Endothelial cell of umbilical vein (primary cell): Measurements from ENCODE around the gene ERGIC1. TPM values are rescaled to one million over a fixed set of nuclear protein-coding genes. Genes with fewer than 3 reads are reported as not detected.
A peak's percentile ranks its signal among the peaks of the same experiment; 100 is the strongest.
"Not testable (repeated sequence)": the region's sequence is repeated elsewhere in the genome, so short reads cannot be mapped to it uniquely, and the experiment has no call there.

ENCODE experiments used
- BruUV-seq: library from RNA; stranded (reverse); fragments of 400-500 nt; replicated peaks from 2 replicates; lab custom pipeline; 2021; lab: Mats Ljungman, UMichigan
- CTCF ChIA-PET: fragments of 300-600, 350-600 bp; sonication (Branson Sonifier 250); formaldehyde crosslinking; loops from one replicate; lab custom pipeline; 2021; ENCODE audit warnings: antibody characterized with exemption, inconsistent platforms; lab: Charles Lee
- POLR2A ChIA-PET: fragments of 300-600, 350-600 bp; sonication (Branson Sonifier 250); formaldehyde crosslinking; loops from one replicate; lab custom pipeline; 2021; ENCODE audit warnings: antibody characterized with exemption, inconsistent platforms; lab: Charles Lee
- DNase-seq: peaks from one replicate; pipeline ENCODE4 v3.0.0-alpha.2; 2011; ENCODE audit warnings: low read depth, low spot score
- FAIRE-seq: peaks from 2 replicates; lab custom pipeline; 2011; peaks lifted over from hg19 to GRCh38; lab: Jason Lieb, UNC
- H2AFZ ChIP-seq: 2 replicates; pipeline ENCODE4 v1.6.0; 2012; ENCODE audit warnings: low read depth, low read length, control low read depth, inconsistent platforms
- H3K27ac ChIP-seq: 2 replicates; pipeline ENCODE4 v1.5.1; 2011; ENCODE audit warnings: low read depth, mild to moderate bottlenecking, control low read depth, low read length, moderate library complexity; ENCODE audit not compliant: insufficient read depth
- H3K27me3 ChIP-seq, 2 experiments: 2 replicates each; pipeline versions ENCODE4 v1.6.0 to v1.6.1; 2011; ENCODE audit warnings: low read length in 2 of 2, mixed read lengths in 1 of 2; ENCODE audit not compliant: control insufficient read depth in 2 of 2, insufficient read depth in 2 of 2
- H3K36me3 ChIP-seq, 2 experiments: 2 replicates in 1 of 2; 3 replicates in 1 of 2; pipeline ENCODE4 v1.5.1; 2011; ENCODE audit warnings: low read length in 2 of 2, mild to moderate bottlenecking in 1 of 2, moderate library complexity in 1 of 2; ENCODE audit not compliant: control insufficient read depth in 2 of 2, insufficient read depth in 2 of 2; ENCODE audit errors: extremely low read depth in 1 of 2
- H3K4me1 ChIP-seq: 3 replicates; pipeline ENCODE4 v1.5.1; 2011; ENCODE audit warnings: mild to moderate bottlenecking, low read length; ENCODE audit not compliant: control insufficient read depth, insufficient read depth; ENCODE audit errors: extremely low read depth
- H3K4me2 ChIP-seq: 2 replicates; pipeline ENCODE4 v1.6.1; 2011; ENCODE audit warnings: low read length, control low read depth, mixed read lengths; ENCODE audit not compliant: insufficient read depth
- H3K4me3 ChIP-seq, 3 experiments: fragments of 200-600 bp in 1 of 3; sonication (generic), shearing (Covaris generic) in 1 of 3; replicated peaks in 1 of 3; 2 replicates each; pipeline ENCODE4 v1.5.1; 2011 to 2016; ENCODE audit warnings: control low read depth in 3 of 3, low read length in 3 of 3, mild to moderate bottlenecking in 2 of 3, inconsistent platforms in 1 of 3, low read depth in 1 of 3, moderate library complexity in 1 of 3; ENCODE audit not compliant: insufficient read depth in 1 of 3
- H3K79me2 ChIP-seq: 2 replicates; pipeline ENCODE4 v1.6.0; 2012; ENCODE audit warnings: low read length, inconsistent platforms; ENCODE audit not compliant: control insufficient read depth, insufficient read depth
- H3K9ac ChIP-seq: replicated peaks from 2 replicates; pipeline ENCODE3; 2011; ENCODE audit warnings: low read length, control low read depth; ENCODE audit not compliant: insufficient read depth; ENCODE audit errors: extremely low read depth
- H3K9me1 ChIP-seq: replicated peaks from 3 replicates; pipeline ENCODE4 v1.6.0; 2011; ENCODE audit warnings: mild to moderate bottlenecking, low read length; ENCODE audit not compliant: control insufficient read depth, insufficient read depth; ENCODE audit errors: extremely low read depth
- H3K9me3 ChIP-seq: replicated peaks from 2 replicates; pipeline ENCODE4 v1.5.1; 2012; ENCODE audit warnings: low read length, inconsistent platforms; ENCODE audit not compliant: control insufficient read depth, insufficient read depth
- H4K20me1 ChIP-seq: replicated peaks from 2 replicates; pipeline ENCODE3; 2011; ENCODE audit warnings: mild to moderate bottlenecking, low read length; ENCODE audit not compliant: control insufficient read depth, insufficient read depth; ENCODE audit errors: extremely low read depth
- MYC ChIP-seq: IDR thresholded peaks from one replicate; pipeline ENCODE4 v1.6.1; 2011; ENCODE audit warnings: mild to moderate bottlenecking, low read depth, low read length
- dilution Hi-C: fragments of 300-500 bp; cut with MboI; formaldehyde crosslinking; loops from one replicate; pipeline ENCODE4 v1.15.0; 2019; ENCODE audit warnings: low sequenced_read_pairs; ENCODE audit not compliant: extremely low pct_ligation_motif_present
- intact Hi-C: fragments of 100-400 bp; cut with micrococcal nuclease; formaldehyde crosslinking; loops from one replicate; pipeline ENCODE4 v1.10.0; 2022
- polyA plus RNA-seq, 4 experiments: library from polyadenylated mRNA; depleted of rRNA in 3 of 4; stranded (reverse) in 3 of 4; unstranded in 1 of 4; fragments of >200 nt; gene quantifications; 2 replicates each; pipeline versions ENCODE4 v1.2.1 to v1.2.3, GENCODE V29; 2011 to 2012; ENCODE audit warnings: missing spikeins in 1 of 4
- total RNA-seq: library from RNA; stranded (reverse); gene quantifications from 2 replicates; pipeline ENCODE4 v1.2.3, GENCODE V29; 2021
- TF ChIP-seq, protein P1 (sequence below): IDR thresholded peaks from 2 replicates; pipeline ENCODE4 v1.6.1; 2011; ENCODE audit not compliant: insufficient read depth, insufficient read length

The ERGIC1 gene
- total and polyA plus RNA-seq, 2 donors (not counting 3 experiments of a cell fraction or from before 2014, with no cell fraction given) = 105 to 109 TPM

DNA sequence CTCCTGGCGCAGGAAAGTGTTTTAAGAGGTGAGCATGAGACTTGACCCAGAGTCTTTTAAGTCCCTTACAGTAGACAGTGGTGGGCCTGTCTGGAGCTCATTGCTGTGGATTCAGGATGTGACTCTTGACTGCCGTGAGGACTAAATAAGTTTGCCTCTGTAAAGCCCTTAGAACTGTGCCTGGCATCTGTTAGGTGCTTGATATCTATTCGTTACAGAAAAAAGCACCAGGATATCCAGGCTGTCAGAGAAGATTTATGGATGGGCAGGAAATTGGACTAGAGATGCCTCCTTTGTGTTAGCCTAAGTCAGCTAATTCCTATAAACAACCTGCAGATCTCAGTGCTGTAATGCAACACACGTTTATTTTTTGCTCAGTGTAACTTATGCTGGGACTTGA is 12.6 kb downstream of the ERGIC1 start:
- H3K27ac ChIP-seq = no peak overlapping the region
- H3K9me3 ChIP-seq = no peaks in the 10 kb centered on the region
- TF ChIP-seq, protein P1, sequence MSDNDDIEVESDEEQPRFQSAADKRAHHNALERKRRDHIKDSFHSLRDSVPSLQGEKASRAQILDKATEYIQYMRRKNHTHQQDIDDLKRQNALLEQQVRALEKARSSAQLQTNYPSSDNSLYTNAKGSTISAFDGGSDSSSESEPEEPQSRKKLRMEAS = no peak
- TF ChIP-seq MYC = no peak
- intact Hi-C loops (loop anchor here (1.0 kb wide), 2 partner anchors 11 to 12 kb away; no protein-coding TSS in a partner anchor), dilution Hi-C loops (no loop called here)
- POLR2A ChIA-PET = interaction anchor here (0.8 to 1.2 kb wide), 3 partner anchors 12 to 75 kb away, joined by 3 to 5 read pairs (median 4); no protein-coding TSS in a partner anchor
- DNase-seq (peak; percentile 67), FAIRE-seq (peak; percentile 62)
- BruUV-seq = no TSS peak
- H3K9me1 ChIP-seq = no peaks in the 10 kb centered on the region
- H3K4me1 ChIP-seq = peaks cover 8% of the 10 kb centered on the region
- no peaks in the 10 kb centered on the region for H3K27me3 ChIP-seq
- no peak overlapping the region for H3K4me3 ChIP-seq
- H3K36me3 ChIP-seq = no peaks in the 10 kb centered on the region
- peaks cover 66% of the 10 kb centered on the region for H3K79me2 ChIP-seq
- no peak overlapping the region for H3K9ac ChIP-seq
- H4K20me1 ChIP-seq = no peaks in the 10 kb centered on the region
- no peak overlapping the region for H3K4me2 ChIP-seq
- no peak overlapping the region for H2AFZ ChIP-seq
- CTCF ChIA-PET = interaction anchor here (0.7 to 0.8 kb wide), 2 partner anchors 23 to 36 kb away, joined by 3 to 4 read pairs; no protein-coding TSS in a partner anchor

DNA sequence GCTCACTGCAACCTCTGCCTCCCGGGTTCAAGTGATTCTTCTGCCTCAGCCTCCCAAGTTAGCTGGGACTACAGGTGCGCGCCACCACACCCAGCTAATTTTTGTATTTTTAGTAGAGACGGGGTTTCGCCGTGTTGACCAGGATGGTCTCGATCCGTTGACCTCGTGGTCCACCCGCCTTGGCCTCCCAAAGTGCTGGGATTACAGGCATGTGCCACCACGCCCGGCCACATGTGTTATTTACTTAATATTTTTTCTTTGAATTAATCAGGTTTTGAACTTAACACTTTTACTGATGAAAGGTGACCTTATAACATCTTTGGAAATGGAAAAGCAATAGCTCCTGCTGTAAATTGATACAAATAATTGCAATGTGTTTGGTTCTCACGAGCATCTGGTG is 13.5 kb downstream of the ERGIC1 start:
- H3K27me3 ChIP-seq, H3K4me1 ChIP-seq, H3K9me3 ChIP-seq, H3K36me3 ChIP-seq, FAIRE-seq, POLR2A ChIA-PET, H4K20me1 ChIP-seq, H3K4me3 ChIP-seq, intact Hi-C loops, BruUV-seq, H3K9me1 ChIP-seq, H3K9ac ChIP-seq, H3K4me2 ChIP-seq, H3K27ac ChIP-seq, DNase-seq, dilution Hi-C loops, H2AFZ ChIP-seq: not testable (repeated sequence)
- CTCF ChIA-PET = interaction anchor here (1.0 to 1.8 kb wide), 5 partner anchors 10 to 137 kb away, joined by 3 to 4 read pairs (median 4); no protein-coding TSS in a partner anchor
- H3K79me2 ChIP-seq = peaks cover 70% of the 10 kb centered on the region
